ENCODE results near the gene BCAS3.
"Not testable (repeated sequence)": the region's sequence is repeated elsewhere in the genome, so short reads cannot be mapped to it uniquely, and the experiment has no call there.

Gene BCAS3

DNA sequence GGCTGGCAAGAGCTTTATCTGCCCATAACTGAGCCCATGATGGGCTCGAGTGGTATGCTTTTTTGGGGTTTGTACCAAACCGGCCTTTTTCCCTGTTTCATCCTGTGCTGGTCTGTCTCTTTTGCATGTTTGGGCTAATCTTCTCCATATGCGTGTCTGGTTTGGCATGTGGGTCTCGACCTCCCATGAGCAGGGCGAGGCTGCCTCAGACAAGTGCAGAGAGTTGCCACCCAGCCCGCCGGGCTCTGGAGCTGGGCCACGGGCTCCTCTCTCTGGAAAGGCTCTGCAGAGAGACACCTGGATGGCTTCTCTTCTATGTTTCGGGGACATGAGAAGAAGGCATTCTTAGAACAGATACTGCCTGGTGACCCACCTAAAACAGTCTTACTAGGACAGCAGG lies 654.2 kb downstream of the BCAS3 start:
- DNase-seq: no peak

DNA sequence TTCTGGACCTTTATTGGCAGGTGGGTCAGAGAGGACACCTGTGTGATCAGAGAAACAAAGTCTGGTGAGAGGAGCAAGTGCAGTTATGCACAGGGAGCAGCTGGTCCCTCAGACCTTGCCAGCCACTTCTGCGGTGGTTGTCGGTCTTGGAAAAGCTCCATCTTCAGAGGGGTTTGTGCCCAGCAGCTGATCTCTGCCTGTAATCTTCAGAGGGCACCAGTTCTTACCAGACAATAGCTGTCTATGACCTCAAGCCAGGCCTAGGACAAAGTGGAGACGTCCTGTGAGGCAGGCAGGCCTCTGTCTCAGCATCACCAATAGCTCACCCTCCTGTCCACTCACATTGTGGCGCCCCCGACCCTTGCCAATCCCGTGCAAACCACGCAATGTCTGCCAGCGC lies 655.5 kb downstream of the BCAS3 start:
- DNase-seq: no peak

GRCh38 chr17:61334673-61335072 lies 657.0 kb downstream of the BCAS3 start:
- no peak for DNase-seq

DNA sequence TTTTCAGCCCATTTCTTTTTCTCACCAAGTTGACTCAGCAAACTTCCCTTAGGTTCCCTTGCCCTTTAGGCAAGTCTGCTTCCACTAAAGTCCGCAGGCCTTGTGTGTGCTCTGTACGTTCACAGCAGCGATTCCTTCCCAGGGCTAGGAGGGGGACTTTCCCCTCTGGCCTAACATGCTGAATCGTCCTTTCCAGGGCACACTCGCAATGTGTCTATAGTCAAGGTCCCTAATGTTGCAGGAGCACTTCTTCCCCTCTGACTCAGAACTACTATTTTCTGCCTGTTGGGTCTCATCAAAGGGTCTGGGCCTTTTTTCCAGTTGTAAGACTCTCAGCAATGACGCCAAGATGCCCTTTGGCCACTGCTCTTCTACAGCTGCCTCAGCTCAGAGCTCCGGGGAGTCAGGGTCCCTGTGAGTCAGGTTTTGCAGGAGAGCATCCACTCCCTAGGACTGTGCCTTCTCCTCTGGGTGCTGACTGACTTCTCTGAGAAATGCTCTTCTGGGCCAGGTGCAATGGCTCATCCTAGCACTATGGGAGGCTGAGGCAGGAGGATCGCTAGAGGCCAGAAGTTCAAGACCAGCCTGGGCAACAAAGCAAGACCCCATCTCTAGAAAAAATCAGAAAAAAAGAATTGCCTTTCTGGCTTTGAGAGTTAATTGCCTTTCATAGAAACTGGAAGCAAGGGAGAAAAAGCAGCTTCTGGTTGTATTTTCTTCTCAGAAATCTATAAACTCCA lies 657.6 kb downstream of the BCAS3 start:
- DNase-seq: no peak

DNA sequence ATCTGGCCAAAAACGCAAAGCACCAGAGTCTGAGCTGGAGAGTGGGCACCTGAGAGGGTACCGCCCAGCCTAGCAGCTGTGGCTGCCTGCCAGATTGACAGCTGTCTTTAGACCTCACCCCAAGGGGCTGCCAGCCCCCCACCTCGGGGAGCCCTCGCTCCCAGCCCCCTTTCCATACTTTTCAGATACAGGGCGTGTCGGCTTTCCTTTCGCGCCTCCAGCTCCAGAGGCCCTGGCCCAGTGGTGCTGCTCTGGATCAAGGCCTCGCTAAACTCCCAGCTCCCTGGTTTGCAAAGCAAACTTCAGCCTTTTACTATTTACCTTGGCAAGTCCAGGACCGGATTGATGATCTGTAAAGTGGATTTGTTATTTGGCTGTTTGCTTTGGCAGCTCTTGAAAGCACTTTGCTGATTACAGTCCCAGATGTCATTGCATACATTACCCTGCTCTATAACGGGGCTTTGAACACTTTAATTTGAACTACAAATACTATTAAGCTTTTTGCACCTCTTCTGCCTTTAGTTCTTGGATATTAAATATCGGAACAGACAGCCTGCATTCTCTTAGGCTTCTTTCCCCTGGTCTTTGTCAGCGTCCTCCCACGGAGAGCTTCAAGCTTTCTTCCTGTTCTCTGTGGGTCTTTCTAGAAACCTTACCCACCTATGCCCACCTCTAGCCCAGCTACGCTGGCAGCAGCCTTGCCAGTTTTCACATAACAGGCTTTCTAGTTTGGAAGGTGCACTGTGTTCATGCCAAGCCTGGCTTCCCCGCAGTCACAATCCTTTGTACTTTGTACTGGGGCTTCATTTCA lies 658.4 kb downstream of the BCAS3 start:
- DNase-seq: no peak

GRCh38 chr17:61337290-61337689 lies 659.6 kb downstream of the BCAS3 start:
- DNase-seq: no peak

DNA sequence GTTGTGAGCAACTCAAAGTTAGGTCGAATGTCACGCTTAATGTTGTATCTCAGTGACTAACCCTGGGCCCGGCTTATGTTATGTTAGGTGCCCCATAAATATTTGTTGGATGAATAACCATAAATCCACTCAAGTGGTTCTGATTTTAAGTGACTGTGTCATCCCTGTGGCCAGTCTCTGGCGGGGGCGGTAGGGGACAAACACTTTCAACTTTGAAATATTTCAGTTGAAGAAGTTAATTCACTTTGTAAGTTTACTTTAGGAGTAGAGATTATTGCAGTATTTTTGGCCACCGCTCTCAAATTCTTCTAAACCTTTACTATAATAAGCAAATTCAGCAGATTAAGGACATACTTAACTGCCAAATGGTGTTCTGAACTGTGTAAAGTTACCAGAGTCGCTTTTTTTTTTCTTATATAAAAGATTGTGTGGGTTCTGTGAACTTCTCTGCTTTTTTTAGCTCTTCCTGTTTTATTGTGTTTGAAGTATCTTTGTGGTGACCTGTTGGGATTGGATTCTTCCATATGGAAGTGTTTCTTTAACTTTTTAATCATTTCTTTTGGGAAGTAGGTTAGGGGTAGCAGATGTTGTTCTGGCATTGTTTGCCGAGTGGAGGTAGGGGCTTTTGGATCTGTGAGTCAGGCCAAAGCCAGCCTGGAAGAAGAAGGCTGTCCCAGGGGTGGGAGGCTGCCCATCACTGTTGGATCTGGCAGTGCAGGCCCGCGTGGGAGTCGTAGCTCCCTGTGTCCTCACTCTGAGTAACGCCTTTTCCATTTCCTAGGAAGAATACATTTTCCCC lies 660.5 kb downstream of the BCAS3 start:
- DNase-seq: no peak

- no peak for DNase-seq
Observed at GRCh38 chr17:61338874-61339478, 661.3 kb downstream of the BCAS3 start.

DNA sequence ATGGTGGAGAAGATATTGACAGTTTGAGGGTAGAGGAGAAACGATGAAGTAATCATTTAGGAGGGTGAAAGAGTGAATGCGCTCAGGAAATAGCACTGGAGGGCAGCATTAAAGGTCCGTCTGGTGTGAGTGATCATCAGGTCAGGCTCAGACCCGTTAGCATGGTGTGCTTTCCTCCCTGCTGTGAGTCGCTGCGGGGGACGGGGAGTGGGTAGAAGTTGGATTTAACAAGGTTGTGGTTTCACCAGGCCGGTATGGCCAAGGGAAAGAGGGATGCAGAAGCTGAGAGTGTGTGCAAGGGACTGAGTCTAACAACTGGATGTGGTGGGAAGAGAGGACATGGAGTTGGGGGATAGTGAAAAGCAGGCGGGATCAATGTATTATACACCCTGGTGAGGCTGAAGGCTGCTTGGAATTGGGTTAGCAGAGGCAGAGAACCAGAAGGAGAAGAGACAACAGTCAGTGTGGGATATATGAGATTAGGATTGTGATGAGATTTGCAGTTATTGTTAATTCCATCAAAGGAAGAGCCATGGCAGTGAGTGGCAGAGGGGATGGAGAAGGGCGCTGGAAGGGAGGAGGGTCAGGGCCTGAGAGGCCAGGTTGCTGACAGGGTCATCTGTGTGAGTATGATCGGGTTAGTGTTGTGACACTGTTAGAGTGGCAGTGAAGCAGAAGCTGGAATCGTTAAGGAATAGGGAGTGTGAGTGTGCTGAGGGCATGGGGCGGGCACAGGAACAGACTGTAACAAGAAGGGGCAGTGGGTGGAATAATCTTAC lies 663.0 kb downstream of the BCAS3 start:
- DNase-seq: no peak

DNA sequence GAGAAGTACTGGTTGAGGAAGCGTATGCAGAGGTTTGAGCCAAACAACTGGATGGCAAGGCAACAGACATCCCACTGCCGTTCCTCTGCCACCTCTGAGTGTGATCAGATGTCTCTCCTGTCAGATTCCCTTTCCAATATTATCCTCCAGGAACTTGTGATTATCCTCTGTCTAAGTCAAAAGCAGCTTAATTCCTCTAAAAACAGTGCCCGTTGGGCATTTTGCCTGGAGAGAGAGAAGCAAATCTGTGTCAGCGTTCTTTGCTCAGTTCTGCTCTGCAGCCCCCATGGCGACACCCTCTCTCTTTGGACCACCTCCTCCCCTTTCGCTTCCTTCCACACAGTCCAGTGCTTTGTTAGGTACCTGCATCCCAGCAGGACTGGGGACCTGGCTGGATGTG lies 665.9 kb downstream of the BCAS3 start:
- no peak for DNase-seq

- no peak for DNase-seq
Observed at GRCh38 chr17:61345061-61345460, 667.4 kb downstream of the BCAS3 start.

GRCh38 chr17:61345825-61346666 lies 668.4 kb downstream of the BCAS3 start:
- DNase-seq: no peak

DNA sequence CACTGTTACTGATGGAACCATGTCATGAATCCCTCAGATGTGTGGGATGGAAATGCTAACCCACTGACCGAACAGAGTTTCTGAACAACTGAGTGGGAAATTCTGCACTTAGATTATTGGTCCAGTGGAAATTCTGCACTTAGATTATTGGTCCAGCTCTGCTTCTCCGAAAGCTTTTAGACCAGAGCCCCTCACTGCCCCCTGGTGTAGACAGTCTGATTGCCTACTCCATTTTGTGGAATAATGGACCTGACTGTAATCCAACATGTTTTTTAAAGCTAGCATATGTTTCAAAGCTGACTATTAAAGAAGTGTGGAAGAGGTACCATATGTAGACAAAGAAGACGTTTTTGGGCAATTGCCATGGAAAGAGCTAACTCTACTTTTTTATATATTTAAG lies 671.7 kb downstream of the BCAS3 start:
- no peak for DNase-seq

DNA sequence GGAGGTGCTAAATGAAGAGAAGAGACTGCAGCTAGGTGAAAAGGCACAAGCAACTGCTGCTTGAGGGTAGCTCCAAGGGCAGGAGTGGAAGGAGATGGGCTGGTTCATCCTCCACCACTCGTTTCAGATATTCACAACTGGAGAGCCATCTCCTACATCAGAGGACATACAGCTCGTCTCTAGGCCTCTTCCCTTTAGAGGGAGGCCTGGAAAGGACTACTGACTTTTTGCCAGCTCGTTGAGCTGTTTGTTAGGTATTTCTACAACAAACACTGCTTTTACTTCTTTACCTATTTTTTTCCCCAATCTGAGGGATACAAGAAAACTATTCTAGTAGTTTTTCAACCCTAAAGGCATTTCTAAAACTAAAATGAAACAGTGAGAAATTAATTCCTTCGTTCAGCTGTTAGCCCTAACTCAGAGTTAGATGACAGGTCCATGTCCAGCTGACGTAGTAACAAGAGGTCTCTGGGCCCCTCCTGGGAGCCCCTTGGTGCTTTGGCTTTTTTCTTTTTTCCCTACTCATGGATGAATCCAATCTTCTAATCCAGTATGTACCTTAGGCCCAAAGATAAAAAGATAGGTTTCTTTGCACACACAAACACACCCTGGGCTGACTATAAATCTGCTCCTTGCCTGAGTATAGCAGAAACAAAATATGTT lies 674.2 kb downstream of the BCAS3 start:
- DNase-seq: no peak

- no peak for DNase-seq
Observed at GRCh38 chr17:61352408-61352770, 674.7 kb downstream of the BCAS3 start.

DNA sequence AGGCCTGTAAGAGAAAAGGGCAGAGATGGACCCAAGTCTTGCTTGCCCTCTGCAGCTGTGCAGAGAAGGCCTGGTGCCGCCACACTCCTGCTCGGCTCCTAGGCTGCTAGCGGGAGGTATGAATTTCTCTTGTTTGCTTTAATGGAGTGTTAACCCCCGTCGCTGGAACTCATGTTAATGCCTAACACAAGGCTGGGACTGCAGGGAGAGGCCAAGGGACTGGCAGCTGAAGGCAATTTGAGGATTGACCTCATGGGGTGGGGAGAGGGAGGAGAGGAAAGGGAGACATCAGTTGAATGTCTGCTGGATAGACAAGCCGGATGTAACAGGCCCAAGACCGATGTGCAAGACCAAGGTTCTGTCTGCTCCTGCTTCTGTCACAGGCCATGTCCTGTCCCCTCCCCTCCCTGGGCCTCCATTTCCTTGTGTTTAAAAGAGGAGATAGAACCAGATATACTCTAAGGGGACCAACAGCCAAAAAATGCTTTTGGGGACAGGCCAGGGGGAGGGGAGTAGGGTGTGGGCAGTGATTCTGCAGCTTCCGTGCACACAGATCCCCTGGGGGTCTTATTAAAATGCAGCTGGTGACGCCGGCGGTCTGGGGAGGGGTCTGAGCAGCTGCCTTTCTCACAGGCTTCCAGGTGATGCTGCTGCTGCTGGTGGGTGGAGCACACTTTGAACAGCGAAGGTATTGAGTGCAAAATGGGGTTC lies 675.3 kb downstream of the BCAS3 start:
- no peak for DNase-seq

DNA sequence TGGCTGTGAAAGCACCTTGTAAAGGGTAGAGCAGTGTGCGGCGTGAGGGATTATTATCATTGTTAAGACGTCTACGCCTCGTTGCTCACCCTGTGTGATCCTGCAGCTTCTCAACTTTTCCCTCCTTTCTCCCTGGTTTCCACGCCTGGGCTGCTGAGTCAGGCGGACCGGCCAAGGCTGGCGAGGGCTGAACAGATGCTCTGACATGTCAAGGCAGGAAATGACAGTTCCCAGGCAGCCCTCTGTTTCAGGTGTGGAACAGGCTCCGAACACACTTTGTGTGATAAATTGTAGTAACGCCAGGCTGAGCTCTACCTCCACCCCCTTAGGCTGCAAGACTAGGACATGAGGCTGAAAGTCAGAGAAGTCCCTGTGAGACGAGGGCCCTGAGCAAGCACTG lies 676.0 kb downstream of the BCAS3 start:
- DNase-seq: no peak

GRCh38 chr17:61354895-61355874 lies 677.5 kb downstream of the BCAS3 start:
- no peak for DNase-seq

GRCh38 chr17:61357061-61357460 lies 679.4 kb downstream of the BCAS3 start:
- not testable (repeated sequence) for DNase-seq
